Amygdala (tissue), 56 donors: ENCODE measurements around the gene RMI1.
"Not testable (repeated sequence)": the region's sequence is repeated elsewhere in the genome, so short reads cannot be mapped to it uniquely, and the experiment has no call there.

ENCODE experiments used
- DNase-seq, 56 donors: peaks; one replicate each; lab custom pipeline; 2025; lab: John Stamatoyannopoulos, UW

Gene RMI1

GRCh38 chr9:84000186-84000585, 19.6 kb downstream of the RMI1 start:
- DNase-seq: no peak

DNA sequence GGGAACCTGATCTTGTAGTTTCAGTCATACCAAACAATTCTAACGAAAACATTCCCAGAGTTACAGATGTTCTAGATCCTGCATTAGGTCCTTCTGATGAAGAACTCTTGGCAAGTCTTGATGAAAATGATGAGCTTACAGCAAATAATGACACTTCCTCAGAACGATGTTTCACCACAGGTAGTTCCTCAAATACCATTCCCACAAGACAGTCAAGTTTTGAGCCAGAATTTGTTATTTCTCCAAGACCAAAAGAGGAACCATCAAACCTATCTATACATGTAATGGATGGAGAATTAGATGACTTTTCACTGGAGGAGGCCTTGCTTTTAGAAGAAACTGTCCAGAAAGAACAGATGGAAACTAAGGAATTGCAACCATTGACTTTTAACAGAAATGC, 21.0 kb downstream of the RMI1 start:
- DNase-seq: no peak

DNA sequence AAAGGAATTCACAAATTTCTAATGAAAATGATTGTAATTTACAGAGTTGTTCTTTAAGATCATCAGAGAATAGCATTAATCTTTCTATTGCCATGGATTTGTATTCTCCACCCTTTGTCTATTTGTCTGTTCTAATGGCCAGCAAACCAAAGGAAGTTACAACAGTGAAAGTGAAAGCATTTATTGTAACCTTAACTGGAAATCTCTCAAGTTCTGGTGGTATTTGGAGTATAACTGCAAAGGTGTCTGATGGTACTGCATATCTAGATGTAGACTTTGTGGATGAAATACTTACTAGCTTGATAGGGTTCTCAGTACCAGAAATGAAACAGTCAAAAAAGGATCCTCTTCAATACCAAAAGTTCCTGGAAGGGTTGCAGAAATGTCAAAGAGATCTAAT, 21.7 kb downstream of the RMI1 start:
- no peak for DNase-seq

GRCh38 chr9:84003246-84003645, 22.6 kb downstream of the RMI1 start:
- DNase-seq: no peak

DNA sequence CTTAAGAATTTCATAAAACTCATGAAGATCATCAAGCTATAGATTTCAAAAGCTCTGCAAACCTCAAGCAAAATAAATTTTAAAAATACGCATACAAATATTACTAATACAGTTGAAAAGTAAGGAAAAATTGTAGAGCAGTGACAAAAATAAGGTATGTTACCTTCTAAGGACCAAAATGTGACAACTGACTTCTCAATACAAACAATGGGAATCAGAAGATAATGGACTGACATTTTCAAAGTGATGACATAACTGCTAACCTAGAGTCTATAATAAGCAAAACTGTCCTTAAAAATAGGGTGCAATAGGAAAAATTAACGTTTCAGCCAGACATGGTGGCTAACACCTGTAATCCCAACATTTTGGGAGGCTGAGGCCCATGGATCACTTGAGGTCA, 27.1 kb downstream of the RMI1 start:
- no peak for DNase-seq

DNA sequence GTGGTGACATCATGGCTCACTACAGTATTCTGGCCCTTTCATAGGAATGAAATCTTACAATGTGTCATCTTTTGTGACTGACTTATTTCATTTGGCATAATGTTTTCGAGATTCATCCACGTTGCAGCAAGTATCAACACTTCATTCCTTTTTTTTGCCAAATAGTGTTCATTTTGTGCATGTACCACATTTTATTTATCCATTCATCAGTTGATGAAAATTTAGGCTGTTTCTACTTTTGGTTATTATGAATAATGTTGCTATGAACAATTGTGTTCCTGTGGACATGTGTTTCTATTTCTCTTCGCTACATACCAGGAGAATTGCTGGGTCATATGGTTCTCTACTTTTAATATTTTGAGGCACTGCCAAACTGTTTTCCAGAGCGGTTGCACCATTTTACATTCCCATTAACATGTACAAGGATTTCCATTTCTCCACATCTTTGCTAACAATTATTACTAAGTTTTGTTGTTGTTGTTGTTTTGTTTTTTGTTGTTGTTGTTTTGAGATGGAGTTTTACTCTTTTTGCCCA, 43.5 kb downstream of the RMI1 start:
- DNase-seq: no peak

DNA sequence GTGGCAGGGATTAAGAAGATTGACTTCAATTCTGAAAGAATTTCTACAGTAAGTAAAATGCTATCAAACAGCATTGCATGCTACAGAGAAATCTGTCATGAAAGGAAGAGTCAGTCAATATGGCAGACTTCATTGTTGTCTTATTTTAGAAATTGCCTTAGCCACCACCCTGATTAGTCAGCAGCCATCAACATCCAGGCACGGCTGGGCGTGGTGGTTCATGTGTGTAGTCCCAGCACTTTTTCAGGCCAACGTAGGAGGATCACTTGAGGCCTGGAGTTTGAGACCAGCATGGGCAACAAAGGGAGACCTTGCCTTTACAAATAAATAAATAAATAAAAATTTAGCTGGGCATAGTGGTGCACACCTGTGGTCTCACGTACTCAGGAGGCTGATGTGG, 46.6 kb downstream of the RMI1 start:
- no peak for DNase-seq

- no peak for DNase-seq
Observed at GRCh38 chr9:84031534-84031933, 50.9 kb downstream of the RMI1 start.

GRCh38 chr9:84041857-84042256, 61.3 kb downstream of the RMI1 start:
- not testable (repeated sequence) for DNase-seq

- no peak for DNase-seq
Observed at GRCh38 chr9:84045481-84046097, 65.0 kb downstream of the RMI1 start.
